Stimulated activated CD8-positive, alpha-beta memory T cell treated with anti-CD3 and anti-CD28 coated beads, Interleukin-4, amount 100 ng/mL, for 1 hour (primary cell): ENCODE measurements around the gene SAMD14.

ENCODE experiments used
- DNase-seq, 2 donors: peaks; one replicate each; pipeline ENCODE4 v3.0.0-alpha.2; 2020; ENCODE audit warnings: low read depth in 2 of 2, low spot score in 1 of 2

SAMD14 gene

GRCh38 chr17:50129728-50130558 lies at the start of gene SAMD14:
Gene SAMD14, minus strand, starts transcription at chr17:50130160. Its CDS starts 5,201 bp downstream, at chr17:50124959.
- no peak for DNase-seq

GRCh38 chr17:50177983-50178834 lies 48.2 kb upstream of the SAMD14 start:
- peak in 1 of 2 donors; percentile 17 for DNase-seq

GRCh38 chr17:50177476-50177875 lies 47.5 kb upstream of the SAMD14 start:
- DNase-seq = no peak

- no peak for DNase-seq
These were observed 46.8 kb upstream of the SAMD14 start for GRCh38 chr17:50176559-50177357.

GRCh38 chr17:50175035-50175807 lies 45.3 kb upstream of the SAMD14 start:
- DNase-seq = no peak

GRCh38 chr17:50174444-50174843 lies 44.5 kb upstream of the SAMD14 start:
- DNase-seq = no peak

GRCh38 chr17:50173335-50173941 lies 43.5 kb upstream of the SAMD14 start:
- DNase-seq = no peak

GRCh38 chr17:50172936-50173334 lies 43.0 kb upstream of the SAMD14 start:
- no peak for DNase-seq

GRCh38 chr17:50172130-50172529 lies 42.2 kb upstream of the SAMD14 start:
- DNase-seq = no peak

- DNase-seq = no peak
These were observed 41.6 kb upstream of the SAMD14 start for GRCh38 chr17:50171371-50172071.

GRCh38 chr17:50170662-50171370 lies 40.9 kb upstream of the SAMD14 start:
- DNase-seq = no peak

GRCh38 chr17:50169881-50170459 lies 40.0 kb upstream of the SAMD14 start:
- no peak for DNase-seq

- DNase-seq = no peak
These were observed 39.3 kb upstream of the SAMD14 start for GRCh38 chr17:50169121-50169764.

GRCh38 chr17:50168319-50168718 lies 38.4 kb upstream of the SAMD14 start:
- no peak for DNase-seq

GRCh38 chr17:50167371-50167770 lies 37.4 kb upstream of the SAMD14 start:
- DNase-seq = no peak

- DNase-seq = no peak
These were observed 36.7 kb upstream of the SAMD14 start for GRCh38 chr17:50166518-50167181.

- no peak for DNase-seq
These were observed 36.0 kb upstream of the SAMD14 start, which contains the start of gene SGCA for GRCh38 chr17:50165867-50166517. Gene SGCA, plus strand, starts transcription at chr17:50166005. Its CDS starts 36 bp downstream, at chr17:50166041.
